Neural cell (in vitro differentiated cells): ENCODE measurements around the gene HNRNPA2B1. TPM values are rescaled to one million over a fixed set of nuclear protein-coding genes. Genes with fewer than 3 reads are reported as not detected.

Experiments used
- H2AFZ ChIP-seq: fragments of 200-600, 300-800 bp; sonication (generic), shearing (Covaris generic); 2 replicates; pipeline ENCODE4 v1.6.0; 2014; ENCODE audit warnings: low read depth, mild to moderate bottlenecking, antibody characterized with exemption, low read length, moderate library complexity
- H3F3A ChIP-seq: fragments of 200-600 bp; shearing (Covaris generic); 2 replicates; pipeline ENCODE4 v1.6.1; 2016; ENCODE audit warnings: mild to moderate bottlenecking, moderate library complexity, mixed read lengths, antibody characterized with exemption, low read length; ENCODE audit not compliant: insufficient read depth, poor library complexity, severe bottlenecking
- H3K27ac ChIP-seq: fragments of 200-600, 300-800 bp; sonication (generic), shearing (Covaris generic); 2 replicates; pipeline ENCODE4 v1.5.1; 2014; ENCODE audit warnings: mild to moderate bottlenecking, low read length, moderate library complexity
- H3K27me3 ChIP-seq: fragments of 300-800, 200-600 bp; sonication (generic), shearing (Covaris generic); 2 replicates; pipeline ENCODE4 v1.6.0; 2014; ENCODE audit warnings: mild to moderate bottlenecking, low read depth, low read length, moderate library complexity; ENCODE audit not compliant: insufficient read depth
- H3K36me3 ChIP-seq: fragments of 300-800, 200-600 bp; sonication (generic), shearing (Covaris generic); 2 replicates; pipeline ENCODE4 v1.5.1; 2014; ENCODE audit warnings: mild to moderate bottlenecking, antibody characterized with exemption, low read length, moderate library complexity; ENCODE audit not compliant: insufficient read depth
- H3K4me2 ChIP-seq: fragments of 300-800, 200-600 bp; sonication (generic), shearing (Covaris generic); 2 replicates; pipeline ENCODE4 v1.6.0; 2014; ENCODE audit warnings: mild to moderate bottlenecking, low read length
- H3K4me3 ChIP-seq: fragments of 300-800, 200-600 bp; sonication (generic), shearing (Covaris generic); 2 replicates; pipeline ENCODE4 v1.5.1; 2014; ENCODE audit warnings: mild to moderate bottlenecking, low read length, moderate library complexity
- H3K79me2 ChIP-seq: fragments of 200-600 bp; shearing (Covaris generic); replicated peaks from 2 replicates; pipeline ENCODE4 v1.6.0; 2014; ENCODE audit warnings: mild to moderate bottlenecking, low read length, moderate library complexity; ENCODE audit not compliant: insufficient read depth
- H3K9ac ChIP-seq: fragments of 300-800, 200-600 bp; sonication (generic), shearing (Covaris generic); 2 replicates; pipeline ENCODE4 v1.6.1; 2016; ENCODE audit warnings: mild to moderate bottlenecking, low read length, mixed read lengths
- H3K9me2 ChIP-seq: fragments of 200-600 bp; shearing (Covaris generic); 2 replicates; pipeline ENCODE4 v1.6.1; 2016; ENCODE audit warnings: mild to moderate bottlenecking, low read length, mixed read lengths; ENCODE audit not compliant: insufficient read depth
- H3K9me3 ChIP-seq: fragments of 200-600, 300-800 bp; sonication (generic), shearing (Covaris generic); 2 replicates; pipeline ENCODE4 v1.6.1; 2016; ENCODE audit warnings: mild to moderate bottlenecking, mixed run types, low read length, moderate library complexity, mixed read lengths
- H4K20me1 ChIP-seq: fragments of 200-600 bp; shearing (Covaris generic); 2 replicates; pipeline ENCODE4 v1.6.1; 2016; ENCODE audit warnings: mild to moderate bottlenecking, mixed run types; ENCODE audit not compliant: insufficient read depth
- CTCF ChIP-seq: fragments of 450-650 bp; IDR thresholded peaks from 2 replicates; pipeline ENCODE4 v1.5.1; 2014; ENCODE audit warnings: antibody characterized with exemption, mild to moderate bottlenecking, moderate library complexity; ENCODE audit not compliant: poor library complexity, severe bottlenecking
- EP300 ChIP-seq: fragments of 450-650 bp; conservative IDR thresholded peaks from 2 replicates; pipeline ENCODE4 v1.6.1; 2014; ENCODE audit warnings: antibody characterized with exemption, mild to moderate bottlenecking, moderate library complexity; ENCODE audit not compliant: poor library complexity, severe bottlenecking
- EZH2 ChIP-seq: fragments of 200-600, 300-800 bp; shearing (Covaris generic), sonication (generic); IDR thresholded peaks from 2 replicates; pipeline ENCODE4 v1.6.1; 2014; ENCODE audit warnings: antibody characterized with exemption, low read length, borderline replicate concordance, mild to moderate bottlenecking; ENCODE audit not compliant: insufficient read depth, poor library complexity, severe bottlenecking
- MXI1 ChIP-seq: fragments of 450-650 bp; conservative IDR thresholded peaks from 2 replicates; pipeline ENCODE4 v1.6.1; 2014; ENCODE audit warnings: antibody characterized with exemption, mild to moderate bottlenecking; ENCODE audit not compliant: poor library complexity, severe bottlenecking
- POLR2AphosphoS5 ChIP-seq: IDR thresholded peaks from 2 replicates; pipeline ENCODE4 v1.6.1; 2012
- RAD21 ChIP-seq: fragments of 450-650 bp; conservative IDR thresholded peaks from 2 replicates; pipeline ENCODE4 v1.6.1; 2014; ENCODE audit warnings: antibody characterized with exemption, mild to moderate bottlenecking, moderate library complexity
- SMC3 ChIP-seq: fragments of 450-650 bp; conservative IDR thresholded peaks from 2 replicates; pipeline ENCODE4 v1.6.1; 2014; ENCODE audit warnings: antibody characterized with exemption, mild to moderate bottlenecking, moderate library complexity; ENCODE audit not compliant: poor library complexity
- TAF1 ChIP-seq: IDR thresholded peaks from 2 replicates; pipeline ENCODE4 v1.6.1; 2012; ENCODE audit warnings: low read depth
- polyA plus RNA-seq: library from polyadenylated mRNA; depleted of rRNA; stranded (reverse); fragments of >200 nt; gene quantifications from 2 replicates; pipeline ENCODE4 v1.2.3, GENCODE V29; 2014
- TF ChIP-seq, protein P1 (sequence below): IDR thresholded peaks from 2 replicates; pipeline ENCODE4 v1.6.1; 2012; ENCODE audit warnings: borderline replicate concordance

The HNRNPA2B1 gene
- polyA plus RNA-seq, 1 donor from 2014 or later: 419 TPM

- Histone ChIP-seq H3F3A (no peaks in the 10 kb centered on the region), H2AFZ (no peak overlapping the region), H3K27ac (no peak overlapping the region), H3K9me2 (no peaks in the 10 kb centered on the region), H3K27me3 (no peaks in the 10 kb centered on the region), H3K9me3 (no peaks in the 10 kb centered on the region), H3K36me3 (no peaks in the 10 kb centered on the region), H3K79me2 (no peaks in the 10 kb centered on the region), H4K20me1 (no peaks in the 10 kb centered on the region), H3K4me3 (no peak overlapping the region), H3K9ac (no peak overlapping the region), H3K4me2 (no peak overlapping the region)
- TF ChIP-seq EP300 (no peak), MXI1 (no peak), EZH2 (no peak), RAD21 (no peak), POLR2AphosphoS5 (no peak), CTCF (no peak), TAF1 (no peak)
- TF ChIP-seq, protein P1, sequence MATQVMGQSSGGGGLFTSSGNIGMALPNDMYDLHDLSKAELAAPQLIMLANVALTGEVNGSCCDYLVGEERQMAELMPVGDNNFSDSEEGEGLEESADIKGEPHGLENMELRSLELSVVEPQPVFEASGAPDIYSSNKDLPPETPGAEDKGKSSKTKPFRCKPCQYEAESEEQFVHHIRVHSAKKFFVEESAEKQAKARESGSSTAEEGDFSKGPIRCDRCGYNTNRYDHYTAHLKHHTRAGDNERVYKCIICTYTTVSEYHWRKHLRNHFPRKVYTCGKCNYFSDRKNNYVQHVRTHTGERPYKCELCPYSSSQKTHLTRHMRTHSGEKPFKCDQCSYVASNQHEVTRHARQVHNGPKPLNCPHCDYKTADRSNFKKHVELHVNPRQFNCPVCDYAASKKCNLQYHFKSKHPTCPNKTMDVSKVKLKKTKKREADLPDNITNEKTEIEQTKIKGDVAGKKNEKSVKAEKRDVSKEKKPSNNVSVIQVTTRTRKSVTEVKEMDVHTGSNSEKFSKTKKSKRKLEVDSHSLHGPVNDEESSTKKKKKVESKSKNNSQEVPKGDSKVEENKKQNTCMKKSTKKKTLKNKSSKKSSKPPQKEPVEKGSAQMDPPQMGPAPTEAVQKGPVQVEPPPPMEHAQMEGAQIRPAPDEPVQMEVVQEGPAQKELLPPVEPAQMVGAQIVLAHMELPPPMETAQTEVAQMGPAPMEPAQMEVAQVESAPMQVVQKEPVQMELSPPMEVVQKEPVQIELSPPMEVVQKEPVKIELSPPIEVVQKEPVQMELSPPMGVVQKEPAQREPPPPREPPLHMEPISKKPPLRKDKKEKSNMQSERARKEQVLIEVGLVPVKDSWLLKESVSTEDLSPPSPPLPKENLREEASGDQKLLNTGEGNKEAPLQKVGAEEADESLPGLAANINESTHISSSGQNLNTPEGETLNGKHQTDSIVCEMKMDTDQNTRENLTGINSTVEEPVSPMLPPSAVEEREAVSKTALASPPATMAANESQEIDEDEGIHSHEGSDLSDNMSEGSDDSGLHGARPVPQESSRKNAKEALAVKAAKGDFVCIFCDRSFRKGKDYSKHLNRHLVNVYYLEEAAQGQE: no peak
These were observed 59.5 kb downstream of the HNRNPA2B1 start for GRCh38 chr7:26141077-26141476.

DNA sequence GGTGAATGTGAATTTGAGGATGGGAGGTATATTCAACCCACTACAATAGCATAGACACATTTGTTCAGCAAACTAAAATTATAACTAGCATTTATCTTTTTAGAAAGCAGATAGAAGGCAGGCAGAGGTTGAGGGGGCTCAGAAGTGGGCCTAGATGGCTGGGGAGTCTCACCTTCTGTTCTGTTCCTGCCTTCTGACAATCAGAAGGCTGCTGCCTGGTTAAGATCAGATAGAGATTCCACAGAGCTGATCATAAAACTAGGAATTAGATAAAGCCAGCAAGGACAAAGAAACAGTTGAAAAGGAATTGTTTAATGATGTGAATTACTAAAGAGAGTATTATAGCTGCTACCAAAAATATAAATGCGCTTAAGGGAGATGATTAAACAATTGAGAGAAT lies 60.2 kb downstream of the HNRNPA2B1 start:
- no peak for TF ChIP-seq CTCF
- no peak for TF ChIP-seq EZH2
- TF ChIP-seq RAD21: no peak
- no peak for TF ChIP-seq TAF1
- TF ChIP-seq MXI1: no peak
- no peak for TF ChIP-seq POLR2AphosphoS5
- TF ChIP-seq SMC3: no peak
- TF ChIP-seq, protein P1: no peak
- no peak for TF ChIP-seq EP300
- Histone ChIP-seq H3F3A (no peaks in the 10 kb centered on the region), H3K79me2 (no peaks in the 10 kb centered on the region), H3K4me2 (no peak overlapping the region), H3K9ac (no peak overlapping the region), H3K9me3 (no peaks in the 10 kb centered on the region), H3K9me2 (no peaks in the 10 kb centered on the region), H3K36me3 (no peaks in the 10 kb centered on the region), H2AFZ (no peak overlapping the region), H3K4me3 (no peak overlapping the region), H4K20me1 (no peaks in the 10 kb centered on the region), H3K27me3 (no peaks in the 10 kb centered on the region), H3K27ac (no peak overlapping the region)
